ENCODE measurements around the gene EMCN. TPM values are rescaled to one million over a fixed set of nuclear protein-coding genes. Genes with fewer than 3 reads are reported as not detected.
A peak's percentile ranks its signal among the peaks of the same experiment; 100 is the strongest.

Gene EMCN
- total RNA-seq, 1 donor from 2014 or later = not detected

DNA sequence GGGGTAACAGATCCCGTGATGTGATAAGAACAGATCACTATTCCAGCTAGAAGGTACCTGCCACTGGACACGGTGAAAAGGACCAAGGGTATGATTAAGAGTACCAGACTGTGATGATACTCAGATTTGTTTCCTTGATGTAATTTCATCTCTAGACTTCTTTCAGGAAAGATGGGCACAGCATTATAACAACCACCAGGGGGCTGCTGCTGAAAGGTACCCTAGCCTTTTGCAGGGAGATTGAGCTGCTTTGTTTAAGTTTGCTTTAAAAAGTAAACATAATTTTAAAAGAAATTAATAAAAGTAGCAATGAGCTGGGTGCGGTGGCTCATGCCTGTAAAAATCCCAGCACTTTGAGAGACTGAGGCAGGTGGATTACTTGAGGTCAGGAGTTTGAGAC, 145.4 kb downstream of the EMCN start:
- FAIRE-seq (no peak), DNase-seq (ENCODE audit: low read depth) (peak; percentile 15)
- TF ChIP-seq, protein P1, sequence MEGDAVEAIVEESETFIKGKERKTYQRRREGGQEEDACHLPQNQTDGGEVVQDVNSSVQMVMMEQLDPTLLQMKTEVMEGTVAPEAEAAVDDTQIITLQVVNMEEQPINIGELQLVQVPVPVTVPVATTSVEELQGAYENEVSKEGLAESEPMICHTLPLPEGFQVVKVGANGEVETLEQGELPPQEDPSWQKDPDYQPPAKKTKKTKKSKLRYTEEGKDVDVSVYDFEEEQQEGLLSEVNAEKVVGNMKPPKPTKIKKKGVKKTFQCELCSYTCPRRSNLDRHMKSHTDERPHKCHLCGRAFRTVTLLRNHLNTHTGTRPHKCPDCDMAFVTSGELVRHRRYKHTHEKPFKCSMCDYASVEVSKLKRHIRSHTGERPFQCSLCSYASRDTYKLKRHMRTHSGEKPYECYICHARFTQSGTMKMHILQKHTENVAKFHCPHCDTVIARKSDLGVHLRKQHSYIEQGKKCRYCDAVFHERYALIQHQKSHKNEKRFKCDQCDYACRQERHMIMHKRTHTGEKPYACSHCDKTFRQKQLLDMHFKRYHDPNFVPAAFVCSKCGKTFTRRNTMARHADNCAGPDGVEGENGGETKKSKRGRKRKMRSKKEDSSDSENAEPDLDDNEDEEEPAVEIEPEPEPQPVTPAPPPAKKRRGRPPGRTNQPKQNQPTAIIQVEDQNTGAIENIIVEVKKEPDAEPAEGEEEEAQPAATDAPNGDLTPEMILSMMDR (IDR thresholded peaks at IDR 0.05; ENCODE audit: insufficient read depth, low read length, severe bottlenecking) = peak; percentile 40
- Histone ChIP-seq H3K4me3 (ENCODE audit: low read depth, low read length) (no peak overlapping the region), H3K36me3 (ENCODE audit: control insufficient read depth, insufficient read depth, low read length) (no peaks in the 10 kb centered on the region), H3K27me3 (ENCODE audit: control insufficient read depth, insufficient read depth, low read length) (no peaks in the 10 kb centered on the region)

DNA sequence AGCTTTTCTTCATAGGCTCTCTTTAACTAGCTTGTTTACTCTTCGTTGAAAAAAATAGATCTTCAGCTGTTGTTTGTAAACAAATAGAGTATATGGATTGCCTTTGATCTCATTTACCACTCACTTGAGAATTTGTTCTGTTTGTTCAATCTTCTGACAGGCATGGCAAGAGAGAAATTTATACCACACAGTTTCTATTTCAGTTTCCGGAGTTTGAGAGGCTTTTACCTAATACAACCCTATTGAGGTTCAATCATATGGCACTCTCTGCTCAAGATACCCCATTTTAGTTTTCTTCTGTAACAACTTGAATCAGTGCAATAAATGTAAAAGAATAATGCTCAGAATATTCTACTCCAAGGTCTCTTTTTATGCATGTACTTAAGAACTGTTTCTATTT, 148.0 kb downstream of the EMCN start:
- H3K36me3 ChIP-seq (ENCODE audit: control insufficient read depth, insufficient read depth, low read length) = no peaks in the 10 kb centered on the region
- DNase-seq (ENCODE audit: low read depth) (no peak), FAIRE-seq (no peak)
- TF ChIP-seq, protein P1 (IDR thresholded peaks at IDR 0.05; ENCODE audit: insufficient read depth, low read length, severe bottlenecking) = no peak
- H3K27me3 ChIP-seq (ENCODE audit: control insufficient read depth, insufficient read depth, low read length) = no peaks in the 10 kb centered on the region
- no peak overlapping the region for H3K4me3 ChIP-seq (ENCODE audit: low read depth, low read length)

DNA sequence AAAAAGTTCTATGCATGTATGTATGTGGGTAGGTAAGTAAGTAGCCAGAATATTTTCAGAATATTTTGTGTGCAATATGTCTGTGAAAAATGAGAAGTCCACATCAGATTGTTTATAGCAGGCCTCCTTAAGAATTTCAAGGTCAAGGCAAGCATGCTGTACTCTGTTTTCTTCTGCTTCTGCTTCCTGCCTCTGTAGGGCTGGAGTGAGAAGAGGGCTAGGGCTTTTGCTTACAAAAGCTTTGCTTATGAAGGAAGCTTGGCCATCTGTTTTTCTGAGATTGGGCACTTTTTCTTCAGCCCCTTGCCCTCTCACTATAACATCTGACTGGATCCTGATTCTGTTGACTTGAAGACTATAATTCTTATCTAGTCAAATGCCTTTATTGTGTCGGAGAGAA, 150.4 kb downstream of the EMCN start:
- DNase-seq (ENCODE audit: low read depth) = no peak
- Histone ChIP-seq H3K4me3 (ENCODE audit: low read depth, low read length) (no peak overlapping the region), H3K36me3 (ENCODE audit: control insufficient read depth, insufficient read depth, low read length) (no peaks in the 10 kb centered on the region), H3K27me3 (ENCODE audit: control insufficient read depth, insufficient read depth, low read length) (no peaks in the 10 kb centered on the region)
- TF ChIP-seq, protein P1 (IDR thresholded peaks at IDR 0.05; ENCODE audit: insufficient read depth, low read length, severe bottlenecking) = no peak
- FAIRE-seq = no peak

DNA sequence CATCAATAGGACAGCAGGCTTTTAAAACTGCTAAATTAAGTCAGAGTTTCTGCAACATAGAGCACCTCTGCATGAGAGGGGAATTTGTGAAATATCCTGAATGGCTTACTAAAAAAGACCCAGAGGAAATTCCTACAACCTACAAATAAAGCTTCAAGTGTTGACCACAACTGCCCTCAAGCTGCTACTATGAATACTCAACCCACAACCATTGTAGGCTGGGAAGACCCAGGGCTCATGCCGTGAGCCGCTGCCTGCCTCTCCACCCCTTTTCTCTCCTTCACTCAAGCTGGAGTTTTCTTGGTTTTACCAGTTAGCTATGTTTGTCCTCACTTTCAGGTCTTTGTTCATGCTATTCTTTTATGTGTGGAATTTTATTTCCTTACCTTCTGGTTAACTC, 151.6 kb downstream of the EMCN start:
- Histone ChIP-seq H3K4me3 (ENCODE audit: low read depth, low read length) (no peak overlapping the region), H3K36me3 (ENCODE audit: control insufficient read depth, insufficient read depth, low read length) (no peaks in the 10 kb centered on the region), H3K27me3 (ENCODE audit: control insufficient read depth, insufficient read depth, low read length) (no peaks in the 10 kb centered on the region)
- TF ChIP-seq, protein P1 (IDR thresholded peaks at IDR 0.05; ENCODE audit: insufficient read depth, low read length, severe bottlenecking) = no peak
- no peak for FAIRE-seq
- DNase-seq (ENCODE audit: low read depth) = no peak

DNA sequence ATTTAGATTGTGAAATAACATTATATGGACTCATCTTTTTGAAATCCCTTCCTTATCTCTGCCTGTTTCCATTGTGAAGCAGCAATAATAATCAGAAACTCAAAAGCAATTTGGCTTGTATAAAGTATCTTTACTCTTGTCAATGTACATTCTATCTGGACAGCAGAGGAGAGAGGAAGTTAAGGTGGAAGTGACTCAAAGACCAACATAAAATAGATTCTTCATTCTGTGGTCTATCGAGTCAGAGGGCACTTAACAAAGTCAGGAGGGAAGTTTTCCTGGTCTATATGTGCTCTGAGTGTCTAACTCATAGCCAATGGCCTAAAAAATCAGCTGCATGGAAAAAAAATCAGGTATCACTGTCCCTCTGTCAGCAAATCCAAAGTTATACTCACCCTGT, 155.5 kb downstream of the EMCN start:
- DNase-seq (ENCODE audit: low read depth) = peak; percentile 39
- no peaks in the 10 kb centered on the region for H3K36me3 ChIP-seq (ENCODE audit: control insufficient read depth, insufficient read depth, low read length)
- no peaks in the 10 kb centered on the region for H3K27me3 ChIP-seq (ENCODE audit: control insufficient read depth, insufficient read depth, low read length)
- H3K4me3 ChIP-seq (ENCODE audit: low read depth, low read length) = no peak overlapping the region
- TF ChIP-seq, protein P1 (IDR thresholded peaks at IDR 0.05; ENCODE audit: insufficient read depth, low read length, severe bottlenecking) = no peak
- FAIRE-seq = no peak

DNA sequence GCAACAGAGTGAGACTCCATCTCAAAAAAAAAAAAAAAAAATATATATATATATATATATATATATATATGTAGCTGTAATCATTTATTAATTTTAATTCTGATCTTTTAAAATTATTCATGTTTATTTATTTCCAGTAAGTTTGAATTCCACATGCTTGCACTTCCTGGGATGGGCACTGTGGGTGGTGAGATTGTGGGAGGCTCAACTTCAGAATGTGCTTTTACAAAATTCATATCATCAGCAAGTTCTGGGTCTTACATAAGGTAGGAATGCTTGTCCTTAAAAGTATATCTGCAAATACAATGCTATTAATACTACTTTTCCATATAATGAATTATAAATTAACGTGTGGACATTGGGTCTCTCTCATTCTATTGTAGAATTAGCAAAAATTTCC, 156.5 kb downstream of the EMCN start:
- H3K4me3 ChIP-seq (ENCODE audit: low read depth, low read length) = no peak overlapping the region
- no peaks in the 10 kb centered on the region for H3K27me3 ChIP-seq (ENCODE audit: control insufficient read depth, insufficient read depth, low read length)
- DNase-seq (ENCODE audit: low read depth) (no peak), FAIRE-seq (no peak)
- TF ChIP-seq, protein P1 (IDR thresholded peaks at IDR 0.05; ENCODE audit: insufficient read depth, low read length, severe bottlenecking) = no peak
- H3K36me3 ChIP-seq (ENCODE audit: control insufficient read depth, insufficient read depth, low read length) = no peaks in the 10 kb centered on the region

All from bronchial epithelial cell (primary cell).